22Rv1 (cell line): ENCODE data around the gene COX15.
A peak's percentile ranks its signal among the peaks of the same experiment; 100 is the strongest.

ENCODE experiments used
- H3K27ac ChIP-seq: fragments of 450-650 bp; 2 replicates; pipeline ENCODE4 v1.5.1; 2017
- CTCF ChIP-seq: fragments of 450-650 bp; IDR thresholded peaks from 2 replicates; pipeline ENCODE4 v1.5.1; 2017; ENCODE audit warnings: mild to moderate bottlenecking
- ZFX ChIP-seq: fragments of 450-650 bp; IDR thresholded peaks from 2 replicates; pipeline ENCODE4 v1.6.1; 2017; ENCODE audit warnings: antibody characterized with exemption, borderline replicate concordance

The COX15 gene

DNA sequence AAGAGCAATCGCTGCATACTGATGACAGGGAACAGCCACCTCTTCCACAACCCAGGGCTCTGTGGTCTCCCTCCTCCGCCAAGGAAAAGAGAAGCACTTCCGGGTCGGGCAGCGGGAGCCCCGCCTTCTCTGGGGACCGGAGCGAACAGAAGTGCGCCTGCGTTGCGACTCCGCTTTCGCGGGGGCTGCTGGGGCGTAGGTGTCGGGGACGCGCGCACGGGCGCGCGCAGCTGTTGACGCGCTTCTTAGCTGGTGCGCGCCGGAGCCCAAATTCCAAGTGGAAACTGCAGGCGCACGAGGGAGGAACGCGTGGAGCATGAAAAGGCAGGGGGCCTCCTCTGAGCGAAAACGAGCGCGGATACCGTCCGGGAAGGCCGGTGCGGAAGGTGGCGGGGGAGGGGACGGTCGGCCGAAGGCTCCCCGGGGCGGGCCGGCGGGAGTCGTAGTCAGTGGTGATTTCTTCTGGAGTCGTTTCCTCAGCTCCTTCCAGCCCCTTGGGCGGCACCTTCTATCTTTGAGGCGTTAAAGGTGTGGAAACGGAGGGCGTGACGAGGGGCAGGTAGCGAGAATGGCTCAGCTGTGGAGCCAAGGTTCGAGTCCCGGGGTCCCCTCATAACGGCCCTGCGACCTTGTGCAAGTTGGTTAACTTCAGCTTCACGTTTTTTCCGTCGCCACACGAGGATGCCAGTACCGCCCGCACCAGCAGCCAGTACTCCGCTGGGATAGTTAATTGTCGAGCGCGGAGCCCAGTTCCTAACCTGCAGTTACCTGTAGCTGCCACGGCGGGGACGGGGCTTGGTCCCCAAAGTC, at the start of gene COX15, which contains the start of gene CUTC:
Gene COX15 (minus strand): TSS at position 95 of the 810 bp plus-strand sequence. CDS start 78 bp downstream, at position 17.
Gene CUTC (plus strand): TSS at position 202 of the 810 bp plus-strand sequence. CDS start 115 bp downstream, at position 317.
- peak; percentile 61; the same call in 1 of the 2 replicates for TF ChIP-seq CTCF
- no peak for TF ChIP-seq ZFX

GRCh38 chr10:99779335-99779734, 47.4 kb upstream of the COX15 start:
- peak overlapping the region; percentile 93 for H3K27ac ChIP-seq

More for the DNA sequence above, at the start of gene COX15, which contains the start of gene CUTC:
- peak within 1 kb of the TSS; percentile 96 for H3K27ac ChIP-seq

DNA sequence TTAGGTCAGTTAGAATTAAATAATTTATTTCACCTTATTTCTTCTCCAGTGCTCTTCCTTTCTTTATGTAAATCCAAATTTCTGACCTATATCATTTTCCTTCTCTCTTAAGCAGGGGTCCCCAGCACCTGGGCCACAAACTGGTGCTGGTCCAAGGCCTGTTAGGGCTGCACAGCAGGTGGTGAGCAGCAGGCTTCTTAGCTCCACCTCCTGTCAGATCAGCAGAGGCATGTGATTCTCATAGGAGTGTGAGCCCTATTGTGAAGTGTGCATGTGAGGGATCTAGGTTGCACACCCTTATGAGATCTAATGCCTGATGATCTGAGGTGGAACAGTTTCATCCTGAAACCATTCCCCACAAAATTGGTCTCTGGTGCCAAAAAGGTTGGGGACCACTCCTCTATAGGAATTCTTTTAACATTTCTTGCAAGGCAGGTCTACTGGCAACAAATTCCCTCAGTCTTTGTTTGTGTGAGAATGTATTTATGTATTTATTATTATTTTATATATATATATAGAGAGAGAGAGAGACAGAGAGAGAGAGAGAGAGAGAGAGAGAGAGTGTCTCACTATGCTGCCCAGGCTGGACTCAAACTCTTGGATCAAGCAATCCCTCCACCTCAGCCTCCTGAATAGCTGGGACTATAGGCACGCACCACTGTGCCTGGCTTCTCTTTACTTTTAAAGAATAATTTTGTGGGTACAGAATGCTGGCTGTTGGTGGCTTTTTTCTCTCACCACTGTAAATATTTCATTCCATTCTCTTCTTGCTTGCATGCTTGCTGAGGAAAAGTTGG, 46.2 kb upstream of the COX15 start:
- peak overlapping the region; percentile 93 for H3K27ac ChIP-seq
- TF ChIP-seq ZFX: no peak
- TF ChIP-seq CTCF: no peak

More at GRCh38 chr10:99779335-99779734, 47.4 kb upstream of the COX15 start:
- no peak for TF ChIP-seq CTCF
- no peak for TF ChIP-seq ZFX

- peak overlapping the region; percentile 93 for H3K27ac ChIP-seq
- TF ChIP-seq CTCF: no peak
- no peak for TF ChIP-seq ZFX
Measured at GRCh38 chr10:99775850-99776249, 43.9 kb upstream of the COX15 start.

GRCh38 chr10:99770408-99771045, 38.6 kb upstream of the COX15 start:
- TF ChIP-seq CTCF (no peak), ZFX (no peak)
- H3K27ac ChIP-seq: no peak overlapping the region

GRCh38 chr10:99769706-99770105, 37.8 kb upstream of the COX15 start:
- H3K27ac ChIP-seq: no peak overlapping the region
- no peak for TF ChIP-seq CTCF
- no peak for TF ChIP-seq ZFX
